Tibial nerve (tissue), 4 donors: ENCODE results near the gene PRAMEF20.

Source experiments
- CTCF ChIP-seq, 5 experiments: fragments of 200-600 bp in 3 of 5; fragments of 450-650 bp in 2 of 5; sonication (generic) in 3 of 5; IDR thresholded peaks; one replicate each; pipeline ENCODE4 v1.5.1; 2016 to 2019; ENCODE audit warnings: antibody characterized with exemption in 5 of 5, mild to moderate bottlenecking in 3 of 5, moderate library complexity in 2 of 5
- EP300 ChIP-seq, 2 donors: sonication (generic); formaldehyde crosslinking; IDR thresholded peaks; one replicate each; pipeline ENCODE4 v1.6.1; 2017; ENCODE audit warnings: antibody characterized with exemption in 2 of 2, mild to moderate bottlenecking in 1 of 2
- POLR2A ChIP-seq, 2 donors: fragments of 450-650 bp; IDR thresholded peaks; one replicate each; pipeline ENCODE4 v1.6.1; 2017; ENCODE audit warnings: antibody characterized with exemption in 2 of 2, mild to moderate bottlenecking in 2 of 2, moderate library complexity in 2 of 2

GRCh38 chr1:13435458-13435857 is 25.2 kb downstream of the PRAMEF20 start:
- TF ChIP-seq CTCF (IDR thresholded peaks at IDR 0.05) (no peak), POLR2A (IDR thresholded peaks at IDR 0.05) (no peak), EP300 (IDR thresholded peaks at IDR 0.05) (no peak)
